MM.1S (cell line): ENCODE measurements around the gene LRRC28.

Source experiments
- DNase-seq: peaks from one replicate; pipeline ENCODE4 v3.0.0-alpha.2; 2015
- H2AFZ ChIP-seq: fragments of 300-600 bp; sonication (generic); 2 replicates; pipeline ENCODE4 v1.6.0; 2016; ENCODE audit warnings: antibody characterized with exemption, low read length
- H3F3A ChIP-seq: fragments of 300-600 bp; sonication (generic); 2 replicates; pipeline ENCODE4 v1.6.1; 2016; ENCODE audit warnings: mild to moderate bottlenecking, antibody characterized with exemption, low read length, moderate library complexity, mixed read lengths; ENCODE audit not compliant: insufficient read depth
- H3K27ac ChIP-seq: fragments of 300-600 bp; sonication (generic); 2 replicates; pipeline ENCODE4 v1.5.1; 2016; ENCODE audit warnings: mild to moderate bottlenecking, low read length
- H3K27me3 ChIP-seq: fragments of 300-600 bp; sonication (generic); replicated peaks from 2 replicates; pipeline ENCODE4 v1.6.0; 2016; ENCODE audit warnings: low read length; ENCODE audit not compliant: insufficient read depth
- H3K36me3 ChIP-seq: fragments of 300-600 bp; sonication (generic); replicated peaks from 2 replicates; pipeline ENCODE4 v1.6.1; 2016; ENCODE audit warnings: mild to moderate bottlenecking, low read length, mixed read lengths; ENCODE audit not compliant: insufficient read depth
- H3K4me1 ChIP-seq: fragments of 300-600 bp; sonication (generic); 2 replicates; pipeline ENCODE4 v1.6.1; 2016; ENCODE audit warnings: low read length, mixed read lengths
- H3K4me2 ChIP-seq: fragments of 300-600 bp; sonication (generic); 2 replicates; pipeline ENCODE4 v1.6.0; 2016; ENCODE audit warnings: low read depth, low read length
- H3K4me3 ChIP-seq: fragments of 300-600 bp; sonication (generic); 2 replicates; pipeline ENCODE4 v1.5.1; 2016; ENCODE audit warnings: low read length, mixed read lengths
- H3K79me2 ChIP-seq: fragments of 300-600 bp; sonication (generic); 2 replicates; pipeline ENCODE4 v1.6.1; 2016; ENCODE audit warnings: mixed run types, low read length, mixed read lengths
- H3K9ac ChIP-seq: fragments of 300-600 bp; sonication (generic); 2 replicates; pipeline ENCODE4 v1.6.1; 2016; ENCODE audit warnings: low read length, mixed read lengths
- H3K9me2 ChIP-seq: fragments of 300-600 bp; sonication (generic); replicated peaks from 2 replicates; pipeline ENCODE4 v1.6.1; 2016; ENCODE audit warnings: mild to moderate bottlenecking, low read length, mixed read lengths; ENCODE audit not compliant: insufficient read depth
- H3K9me3 ChIP-seq: fragments of 300-600 bp; sonication (generic); replicated peaks from 2 replicates; pipeline ENCODE4 v1.6.1; 2016; ENCODE audit warnings: mild to moderate bottlenecking, low read length, mixed read lengths; ENCODE audit not compliant: insufficient read depth
- H4K20me1 ChIP-seq: fragments of 300-600 bp; sonication (generic); 2 replicates; pipeline ENCODE4 v1.6.1; 2016; ENCODE audit warnings: mild to moderate bottlenecking, low read length, moderate library complexity, mixed read lengths; ENCODE audit not compliant: insufficient read depth
- CTCF ChIP-seq: fragments of 300-600 bp; sonication (generic); IDR thresholded peaks from 2 replicates; pipeline ENCODE4 v1.5.1; 2016; ENCODE audit warnings: antibody characterized with exemption, low read length, mixed read lengths
- EZH2 ChIP-seq: fragments of 300-600 bp; sonication (generic); optimal IDR thresholded peaks from 2 replicates; pipeline ENCODE3; 2017; ENCODE audit warnings: low read depth, mild to moderate bottlenecking, antibody characterized with exemption, low read length, mixed read lengths
- EZH2phosphoT487 ChIP-seq: fragments of 300-600 bp; sonication (generic); IDR thresholded peaks from 2 replicates; pipeline ENCODE4 v1.6.1; 2018; ENCODE audit warnings: antibody characterized with exemption, low read length

LRRC28 gene

GRCh38 chr15:99244306-99244705, 7.0 kb upstream of the LRRC28 start:
- no peaks in the 10 kb centered on the region for H3K79me2 ChIP-seq
- H3K36me3 ChIP-seq, result no peaks in the 10 kb centered on the region

GRCh38 chr15:99247062-99247461, 4.2 kb upstream of the LRRC28 start:
- H3F3A ChIP-seq, result no peaks in the 10 kb centered on the region
- H3K4me3 ChIP-seq, result no peak overlapping the region
- H3K9me2 ChIP-seq, result no peaks in the 10 kb centered on the region
- H3K27ac ChIP-seq, result no peak overlapping the region
- no peaks in the 10 kb centered on the region for H3K36me3 ChIP-seq
- H4K20me1 ChIP-seq, result no peaks in the 10 kb centered on the region
- no peak overlapping the region for H3K9ac ChIP-seq
- H3K79me2 ChIP-seq, result no peaks in the 10 kb centered on the region
- H3K4me1 ChIP-seq, result 0 out of 2 replicates have a peak, but pooled peaks cover under 1% of the 10 kb centered on the region
- no peak for DNase-seq
- H3K9me3 ChIP-seq, result no peaks in the 10 kb centered on the region
- no peaks in the 10 kb centered on the region for H3K27me3 ChIP-seq
- H2AFZ ChIP-seq, result no peak overlapping the region
- H3K4me2 ChIP-seq, result no peak overlapping the region
- TF ChIP-seq EZH2phosphoT487, result no peak
- no peak for TF ChIP-seq CTCF
- no peak for TF ChIP-seq EZH2

More at GRCh38 chr15:99244306-99244705, 7.0 kb upstream of the LRRC28 start:
- H4K20me1 ChIP-seq, result no peaks in the 10 kb centered on the region
- no peak overlapping the region for H3K9ac ChIP-seq
- no peak overlapping the region for H2AFZ ChIP-seq
- TF ChIP-seq CTCF (no peak), EZH2 (no peak), EZH2phosphoT487 (no peak)
- no peaks in the 10 kb centered on the region for H3F3A ChIP-seq
- peaks cover 14% of the 10 kb centered on the region for H3K4me1 ChIP-seq
- no peak overlapping the region for H3K4me3 ChIP-seq
- H3K27ac ChIP-seq, result no peak overlapping the region
- H3K27me3 ChIP-seq, result no peaks in the 10 kb centered on the region
- no peaks in the 10 kb centered on the region for H3K9me3 ChIP-seq
- no peak for DNase-seq
- no peaks in the 10 kb centered on the region for H3K9me2 ChIP-seq
- no peak overlapping the region for H3K4me2 ChIP-seq

GRCh38 chr15:99248000-99248715, 3.1 kb upstream of the LRRC28 start:
- H3K79me2 ChIP-seq, result no peaks in the 10 kb centered on the region
- H3K9me3 ChIP-seq, result no peaks in the 10 kb centered on the region
- H4K20me1 ChIP-seq, result no peaks in the 10 kb centered on the region
- H3K27me3 ChIP-seq, result no peaks in the 10 kb centered on the region
- no peak overlapping the region for H3K9ac ChIP-seq
- no peak overlapping the region for H3K4me3 ChIP-seq
- H3F3A ChIP-seq, result no peaks in the 10 kb centered on the region
- H3K4me1 ChIP-seq, result 0 out of 2 replicates have a peak, but pooled peaks cover 5% of the 10 kb centered on the region
- H3K27ac ChIP-seq, result no peak overlapping the region
- DNase-seq, result no peak
- H2AFZ ChIP-seq, result no peak overlapping the region
- H3K4me2 ChIP-seq, result no peak overlapping the region
- no peaks in the 10 kb centered on the region for H3K36me3 ChIP-seq
- H3K9me2 ChIP-seq, result no peaks in the 10 kb centered on the region
- TF ChIP-seq EZH2 (no peak), CTCF (no peak), EZH2phosphoT487 (no peak)
